Stimulated activated CD8-positive, alpha-beta memory T cell treated with anti-CD3 and anti-CD28 coated beads, Interleukin-2, amount 100 ng/mL, for 1 hour (primary cell): ENCODE data around the gene TMEM130.

Source experiments
- DNase-seq, 2 donors: peaks; one replicate each; pipeline ENCODE4 v3.0.0-alpha.2; 2020; ENCODE audit warnings: low read depth in 2 of 2

TMEM130 gene

GRCh38 chr7:98808751-98809460 lies 60.9 kb downstream of the TMEM130 start:
- no peak for DNase-seq

- no peak for DNase-seq
These were observed 62.5 kb downstream of the TMEM130 start for GRCh38 chr7:98807068-98808048.

GRCh38 chr7:98805956-98806838 lies 63.6 kb downstream of the TMEM130 start:
- no peak for DNase-seq

GRCh38 chr7:98802781-98803110 lies 67.1 kb downstream of the TMEM130 start:
- no peak for DNase-seq

GRCh38 chr7:98802088-98802780 lies 67.6 kb downstream of the TMEM130 start:
- no peak for DNase-seq

- DNase-seq = no peak
These were observed 68.8 kb downstream of the TMEM130 start for GRCh38 chr7:98800996-98801395.

- DNase-seq = no peak
These were observed 72.7 kb downstream of the TMEM130 start for GRCh38 chr7:98797150-98797549.
